Hepatocyte (in vitro differentiated cells): ENCODE results near the gene LRMDA. TPM values are rescaled to one million over a fixed set of nuclear protein-coding genes. Genes with fewer than 3 reads are reported as not detected.

Experiments
- DNase-seq: peaks from one replicate; pipeline ENCODE4 v3.0.0-alpha.2; 2016; ENCODE audit warnings: low spot score
- H2AFZ ChIP-seq: fragments of 200-600 bp; sonication (generic); 2 replicates; pipeline ENCODE4 v1.6.0; 2016; ENCODE audit warnings: antibody characterized with exemption, mild to moderate bottlenecking
- H3K27ac ChIP-seq: fragments of 200-600 bp; sonication (generic); 2 replicates; pipeline ENCODE4 v1.5.1; 2016; ENCODE audit warnings: mild to moderate bottlenecking
- H3K27me3 ChIP-seq: fragments of 200-600 bp; sonication (generic); 2 replicates; pipeline ENCODE4 v1.6.1; 2016
- H3K36me3 ChIP-seq: fragments of 200-600 bp; sonication (generic); replicated peaks from 2 replicates; pipeline ENCODE4 v1.5.1; 2016; ENCODE audit warnings: low read depth; ENCODE audit not compliant: insufficient read depth
- H3K4me1 ChIP-seq: fragments of 200-600 bp; sonication (generic); 2 replicates; pipeline ENCODE4 v1.5.1; 2016; ENCODE audit warnings: mild to moderate bottlenecking, moderate library complexity; ENCODE audit not compliant: insufficient read depth
- H3K4me2 ChIP-seq: fragments of 200-600 bp; sonication (generic); 2 replicates; pipeline ENCODE4 v1.6.0; 2016
- H3K4me3 ChIP-seq: fragments of 200-600 bp; sonication (generic); 2 replicates; pipeline ENCODE4 v1.5.1; 2016; ENCODE audit warnings: mild to moderate bottlenecking
- H3K79me2 ChIP-seq: fragments of 200-600 bp; sonication (generic); 2 replicates; pipeline ENCODE4 v1.6.0; 2017; ENCODE audit warnings: mild to moderate bottlenecking
- H3K9me2 ChIP-seq: fragments of 200-600 bp; sonication (generic); replicated peaks from 2 replicates; pipeline ENCODE4 v1.6.0; 2017; ENCODE audit warnings: mild to moderate bottlenecking; ENCODE audit not compliant: insufficient read depth
- H3K9me3 ChIP-seq: fragments of 200-600 bp; sonication (generic); 2 replicates; pipeline ENCODE4 v1.5.1; 2016; ENCODE audit warnings: low read depth, mild to moderate bottlenecking
- H4K20me1 ChIP-seq: fragments of 200-600 bp; sonication (generic); 2 replicates; pipeline ENCODE4 v1.6.0; 2016; ENCODE audit warnings: mild to moderate bottlenecking; ENCODE audit not compliant: insufficient read depth, poor library complexity, severe bottlenecking
- EZH2 ChIP-seq: fragments of 200-600 bp; sonication (generic); IDR thresholded peaks from 2 replicates; pipeline ENCODE4 v1.6.1; 2016; ENCODE audit warnings: antibody characterized with exemption, mild to moderate bottlenecking, borderline replicate concordance
- EZH2phosphoT487 ChIP-seq: fragments of 200-600 bp; sonication (generic); IDR thresholded peaks from one replicate; pipeline ENCODE4 v1.6.1; 2018; ENCODE audit warnings: antibody characterized with exemption, mild to moderate bottlenecking, low read depth, moderate library complexity; ENCODE audit not compliant: unreplicated experiment, severe bottlenecking
- WGBS: methylation state at CpG from one replicate; pipeline ENCODE4 v1.1.6; 2016; ENCODE audit warnings: low lambda C conversion rate; ENCODE audit errors: missing lambda C conversion rate; 5-methylcytosine and 5-hydroxymethylcytosine counted together
- polyA plus RNA-seq: library from polyadenylated mRNA; unstranded; fragments of >200 nt; fragmentation: Nextera tagmentation; extraction: Ambion mirVana; gene quantifications from 2 replicates; pipeline ENCODE4 v1.2.1, GENCODE V29; 2016
- total RNA-seq: library from RNA; depleted of rRNA; stranded (reverse); fragments of >200 nt; gene quantifications from 2 replicates; pipeline ENCODE4 v1.2.3, GENCODE V29; 2014
- TF ChIP-seq, protein P1 (sequence below): fragments of 200-600 bp; sonication (generic); IDR thresholded peaks from 2 replicates; pipeline ENCODE4 v1.5.1; 2016; ENCODE audit warnings: antibody characterized with exemption, mild to moderate bottlenecking; ENCODE audit not compliant: poor library complexity

The LRMDA gene
- total and polyA plus RNA-seq, 2 experiments from 2014 or later = 5.6 to 15.7 TPM

DNA sequence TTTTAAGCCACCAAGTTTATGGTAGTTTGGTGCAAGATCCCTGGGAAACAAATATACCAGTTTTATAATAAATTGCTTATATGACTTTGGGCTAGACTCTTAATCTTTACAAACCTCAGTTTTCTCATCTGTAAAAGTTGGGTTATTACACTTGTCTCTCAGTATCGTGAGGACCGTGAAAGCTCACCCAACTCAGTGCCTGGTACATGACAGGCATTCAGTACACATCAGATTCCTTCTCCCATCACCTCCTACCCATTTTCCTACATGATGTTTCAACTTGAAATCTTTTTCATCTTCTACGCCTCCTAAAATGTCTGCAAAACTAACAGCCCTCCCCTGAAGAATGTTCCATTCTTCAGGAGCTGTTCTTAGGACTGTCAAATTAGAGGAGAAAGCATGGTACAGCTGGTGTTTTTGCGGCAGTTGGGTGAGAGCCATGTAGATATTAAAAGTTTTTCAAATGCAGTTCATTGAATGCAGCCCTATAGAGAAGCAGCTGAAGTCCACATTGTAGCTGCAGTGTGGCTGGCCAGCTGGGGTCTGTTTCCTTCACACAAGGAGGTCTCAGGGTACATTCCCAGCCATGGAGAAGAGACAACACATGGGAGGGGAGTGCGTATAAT is 812.8 kb downstream of the LRMDA start:
- no peak for DNase-seq
- Histone ChIP-seq H3K4me1 (no peaks in the 10 kb centered on the region), H3K27ac (no peak overlapping the region), H3K9me2 (no peaks in the 10 kb centered on the region), H3K4me2 (no peak overlapping the region), H3K9me3 (no peaks in the 10 kb centered on the region), H3K36me3 (no peaks in the 10 kb centered on the region), H3K27me3 (no peaks in the 10 kb centered on the region), H4K20me1 (no peaks in the 10 kb centered on the region), H3K4me3 (no peak overlapping the region), H2AFZ (no peak overlapping the region), H3K79me2 (no peaks in the 10 kb centered on the region)
- 80% methylated on average over 5 of the region's 5 CpGs for WGBS
- TF ChIP-seq EZH2 = no peak
- no peak for TF ChIP-seq EZH2phosphoT487
- TF ChIP-seq, protein P1, sequence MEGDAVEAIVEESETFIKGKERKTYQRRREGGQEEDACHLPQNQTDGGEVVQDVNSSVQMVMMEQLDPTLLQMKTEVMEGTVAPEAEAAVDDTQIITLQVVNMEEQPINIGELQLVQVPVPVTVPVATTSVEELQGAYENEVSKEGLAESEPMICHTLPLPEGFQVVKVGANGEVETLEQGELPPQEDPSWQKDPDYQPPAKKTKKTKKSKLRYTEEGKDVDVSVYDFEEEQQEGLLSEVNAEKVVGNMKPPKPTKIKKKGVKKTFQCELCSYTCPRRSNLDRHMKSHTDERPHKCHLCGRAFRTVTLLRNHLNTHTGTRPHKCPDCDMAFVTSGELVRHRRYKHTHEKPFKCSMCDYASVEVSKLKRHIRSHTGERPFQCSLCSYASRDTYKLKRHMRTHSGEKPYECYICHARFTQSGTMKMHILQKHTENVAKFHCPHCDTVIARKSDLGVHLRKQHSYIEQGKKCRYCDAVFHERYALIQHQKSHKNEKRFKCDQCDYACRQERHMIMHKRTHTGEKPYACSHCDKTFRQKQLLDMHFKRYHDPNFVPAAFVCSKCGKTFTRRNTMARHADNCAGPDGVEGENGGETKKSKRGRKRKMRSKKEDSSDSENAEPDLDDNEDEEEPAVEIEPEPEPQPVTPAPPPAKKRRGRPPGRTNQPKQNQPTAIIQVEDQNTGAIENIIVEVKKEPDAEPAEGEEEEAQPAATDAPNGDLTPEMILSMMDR = no peak

DNA sequence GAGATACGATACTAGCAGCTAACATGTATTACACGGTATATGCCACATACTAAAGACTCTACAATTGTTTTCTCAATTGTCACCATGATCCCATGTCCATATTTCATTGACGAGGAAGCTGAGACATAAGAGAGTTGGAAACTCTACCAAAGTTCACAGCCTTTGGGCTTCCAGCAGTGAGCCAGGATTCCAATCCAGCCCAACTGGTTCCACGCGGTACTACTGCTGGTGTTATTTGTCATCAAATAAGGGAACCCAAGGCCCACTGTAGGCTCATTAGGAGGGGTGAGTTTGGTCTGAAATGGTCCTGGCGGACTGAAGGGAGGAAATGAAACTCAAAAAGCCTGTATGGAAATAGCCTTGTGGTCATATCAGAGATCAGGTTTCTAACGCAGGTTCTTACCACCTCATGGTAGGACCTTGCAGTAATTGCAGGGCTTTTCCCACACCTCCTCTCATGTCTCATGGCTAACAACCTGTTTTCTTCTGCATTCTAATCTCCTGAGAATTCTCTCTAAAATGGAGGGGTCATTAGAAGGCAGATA is 814.6 kb downstream of the LRMDA start:
- Histone ChIP-seq H3K4me3 (no peak overlapping the region), H3K9me3 (no peaks in the 10 kb centered on the region), H4K20me1 (no peaks in the 10 kb centered on the region), H3K4me2 (no peak overlapping the region), H3K4me1 (no peaks in the 10 kb centered on the region), H3K27me3 (no peaks in the 10 kb centered on the region), H3K27ac (no peak overlapping the region), H3K9me2 (no peaks in the 10 kb centered on the region), H3K36me3 (no peaks in the 10 kb centered on the region), H2AFZ (no peak overlapping the region), H3K79me2 (no peaks in the 10 kb centered on the region)
- DNase-seq = no peak
- no peak for TF ChIP-seq EZH2phosphoT487
- TF ChIP-seq, protein P1 = no peak
- TF ChIP-seq EZH2 = no peak
- 95% methylated on average over 7 of the region's 7 CpGs for WGBS

- Histone ChIP-seq H3K9me2 (no peaks in the 10 kb centered on the region), H3K9me3 (no peaks in the 10 kb centered on the region), H3K79me2 (no peaks in the 10 kb centered on the region), H2AFZ (no peak overlapping the region), H3K36me3 (no peaks in the 10 kb centered on the region), H3K27me3 (no peaks in the 10 kb centered on the region), H4K20me1 (no peaks in the 10 kb centered on the region), H3K4me2 (no peak overlapping the region), H3K27ac (peak overlapping the region; percentile 7), H3K4me1 (peaks cover 12% of the 10 kb centered on the region), H3K4me3 (no peak overlapping the region)
- 88% methylated on average over 1 of the region's 1 CpG for WGBS
- no peak for DNase-seq
- TF ChIP-seq, protein P1 = no peak
- TF ChIP-seq EZH2phosphoT487 = no peak
- no peak for TF ChIP-seq EZH2
Observed at GRCh38 chr10:76248649-76249200, 817.3 kb downstream of the LRMDA start.
